Stomach (tissue), 4 donors: ENCODE data around the gene CXCL17.

Experiments
- POLR2A ChIP-seq, 4 donors: fragments of 450-650 bp; IDR thresholded peaks; one replicate each; pipeline ENCODE4 v1.6.1; 2016; ENCODE audit warnings: antibody characterized with exemption in 4 of 4, control low read depth in 2 of 4, mild to moderate bottlenecking in 1 of 4, moderate library complexity in 1 of 4
- TF ChIP-seq, protein P1 (sequence below), 7 experiments: fragments of 450-650 bp in 4 of 7; fragments of 200-600 bp in 3 of 7; sonication (generic) in 3 of 7; IDR thresholded peaks; one replicate each; pipeline ENCODE4 v1.5.1; 2016 to 2019; ENCODE audit warnings: antibody characterized with exemption in 7 of 7, control low read depth in 2 of 7, mild to moderate bottlenecking in 1 of 7

DNA sequence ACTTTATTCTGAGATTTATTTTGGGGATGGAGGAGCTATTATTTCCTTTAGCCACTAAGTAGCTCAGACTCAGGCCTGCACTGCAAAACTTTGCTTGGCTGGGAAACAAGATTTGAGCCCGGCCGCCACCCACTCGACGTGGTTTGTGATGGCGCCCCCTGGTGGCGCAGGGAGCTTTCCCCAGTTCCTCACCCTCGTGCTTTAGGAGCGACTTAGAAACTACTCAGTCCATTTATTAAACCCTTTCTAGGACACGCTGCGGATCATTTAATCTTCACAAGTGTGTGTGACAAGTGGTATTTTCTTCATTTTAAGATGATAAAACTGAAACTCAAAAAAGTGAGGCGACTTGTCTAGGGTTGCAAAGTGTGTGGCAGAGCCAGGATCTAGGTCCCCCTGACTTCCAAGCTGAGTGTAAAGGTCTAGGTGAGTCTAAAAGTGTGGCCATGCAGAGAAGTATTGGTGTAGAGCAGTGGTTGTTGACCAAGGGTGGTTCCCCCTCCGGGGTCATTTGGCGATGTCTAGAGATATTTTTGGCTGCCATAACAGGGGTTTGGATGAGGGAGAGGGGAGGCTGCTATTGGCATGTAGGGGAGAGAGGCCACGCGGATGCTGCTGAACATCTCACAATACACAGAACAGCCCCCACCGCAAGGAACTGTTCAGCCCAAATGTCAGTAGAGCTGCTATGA, 2.2 kb downstream of the CXCL17 start:
- TF ChIP-seq, protein P1, sequence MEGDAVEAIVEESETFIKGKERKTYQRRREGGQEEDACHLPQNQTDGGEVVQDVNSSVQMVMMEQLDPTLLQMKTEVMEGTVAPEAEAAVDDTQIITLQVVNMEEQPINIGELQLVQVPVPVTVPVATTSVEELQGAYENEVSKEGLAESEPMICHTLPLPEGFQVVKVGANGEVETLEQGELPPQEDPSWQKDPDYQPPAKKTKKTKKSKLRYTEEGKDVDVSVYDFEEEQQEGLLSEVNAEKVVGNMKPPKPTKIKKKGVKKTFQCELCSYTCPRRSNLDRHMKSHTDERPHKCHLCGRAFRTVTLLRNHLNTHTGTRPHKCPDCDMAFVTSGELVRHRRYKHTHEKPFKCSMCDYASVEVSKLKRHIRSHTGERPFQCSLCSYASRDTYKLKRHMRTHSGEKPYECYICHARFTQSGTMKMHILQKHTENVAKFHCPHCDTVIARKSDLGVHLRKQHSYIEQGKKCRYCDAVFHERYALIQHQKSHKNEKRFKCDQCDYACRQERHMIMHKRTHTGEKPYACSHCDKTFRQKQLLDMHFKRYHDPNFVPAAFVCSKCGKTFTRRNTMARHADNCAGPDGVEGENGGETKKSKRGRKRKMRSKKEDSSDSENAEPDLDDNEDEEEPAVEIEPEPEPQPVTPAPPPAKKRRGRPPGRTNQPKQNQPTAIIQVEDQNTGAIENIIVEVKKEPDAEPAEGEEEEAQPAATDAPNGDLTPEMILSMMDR (IDR thresholded peaks at IDR 0.05), result peak in 5 of 7 experiments; percentile 74 to 93 (median 79)
- TF ChIP-seq POLR2A (IDR thresholded peaks at IDR 0.05), result no peak
